Common myeloid progenitor, CD34-positive (primary cell): ENCODE data around the gene ATP11B.

Experiments
- CTCF ChIA-PET: fragments of 350-600 bp; sonication (Branson Sonifier 250); formaldehyde crosslinking; loops from one replicate; lab custom pipeline; 2021; ENCODE audit warnings: antibody characterized with exemption; lab: Charles Lee
- POLR2A ChIA-PET: fragments of 350-600 bp; sonication (Branson Sonifier 250); formaldehyde crosslinking; loops from one replicate; lab custom pipeline; 2021; ENCODE audit warnings: antibody characterized with exemption; lab: Charles Lee
- DNase-seq, 3 donors: peaks; one replicate each; pipeline versions ENCODE4 v3.0.0 to v3.0.0-alpha.2; 2013
- H3K27ac ChIP-seq, 2 experiments: 1 replicate in 1 of 2; 2 replicates in 1 of 2; pipeline ENCODE4 v1.7.0; 2013; ENCODE audit warnings: inconsistent platforms in 2 of 2, low read length in 2 of 2, mild to moderate bottlenecking in 2 of 2, low read depth in 1 of 2, moderate library complexity in 1 of 2; ENCODE audit not compliant: severe bottlenecking in 2 of 2, insufficient read depth in 1 of 2, poor library complexity in 1 of 2
- H3K27me3 ChIP-seq, 5 experiments: replicated peaks in 2 of 5; 1 replicate in 3 of 5; 2 replicates in 2 of 5; pipeline versions ENCODE4 v1.6.1 to v1.7.0; 2013; ENCODE audit warnings: low read length in 4 of 5, mild to moderate bottlenecking in 2 of 5, moderate library complexity in 2 of 5, inconsistent platforms in 1 of 5; ENCODE audit not compliant: insufficient read depth in 5 of 5, control insufficient read depth in 4 of 5
- H3K36me3 ChIP-seq, 4 experiments: 1 replicate in 2 of 4; 2 replicates in 2 of 4; pipeline versions ENCODE4 v1.6.1 to v1.7.0; 2013; ENCODE audit warnings: low read length in 3 of 4, control low read depth in 1 of 4, mild to moderate bottlenecking in 1 of 4; ENCODE audit not compliant: control insufficient read depth in 4 of 4, insufficient read depth in 4 of 4
- H3K4me1 ChIP-seq, 4 experiments: 1 replicate in 3 of 4; 2 replicates in 1 of 4; pipeline versions ENCODE4 v1.6.1 to v1.7.1; 2013; ENCODE audit warnings: low read length in 3 of 4, mild to moderate bottlenecking in 3 of 4, control low read depth in 1 of 4, inconsistent platforms in 1 of 4, moderate library complexity in 1 of 4; ENCODE audit not compliant: control insufficient read depth in 4 of 4, insufficient read depth in 4 of 4; ENCODE audit errors: control extremely low read depth in 1 of 4
- H3K4me3 ChIP-seq, 7 experiments: 1 replicate in 4 of 7; 2 replicates in 3 of 7; pipeline versions ENCODE4 v1.5.1 to v1.7.0; 2013; ENCODE audit warnings: mild to moderate bottlenecking in 7 of 7, low read length in 6 of 7, moderate library complexity in 6 of 7, inconsistent platforms in 2 of 7, low read depth in 2 of 7, control low read depth in 1 of 7; ENCODE audit not compliant: insufficient read depth in 4 of 7, control insufficient read depth in 1 of 7; ENCODE audit errors: extremely low read depth in 1 of 7
- H3K9me3 ChIP-seq, 5 experiments: 1 replicate in 4 of 5; 2 replicates in 1 of 5; pipeline versions ENCODE4 v1.6.1 to v1.7.1; 2013; ENCODE audit warnings: low read length in 4 of 5, mild to moderate bottlenecking in 2 of 5, inconsistent platforms in 1 of 5, low read depth in 1 of 5, moderate library complexity in 1 of 5; ENCODE audit not compliant: control insufficient read depth in 4 of 5, insufficient read depth in 2 of 5; ENCODE audit errors: control extremely low read depth in 1 of 5
- WGBS: methylation state at CpG from one replicate; pipeline ENCODE4 v1.1.5; 2013; ENCODE audit not compliant: insufficient coverage; 5-methylcytosine and 5-hydroxymethylcytosine counted together

ATP11B gene

DNA sequence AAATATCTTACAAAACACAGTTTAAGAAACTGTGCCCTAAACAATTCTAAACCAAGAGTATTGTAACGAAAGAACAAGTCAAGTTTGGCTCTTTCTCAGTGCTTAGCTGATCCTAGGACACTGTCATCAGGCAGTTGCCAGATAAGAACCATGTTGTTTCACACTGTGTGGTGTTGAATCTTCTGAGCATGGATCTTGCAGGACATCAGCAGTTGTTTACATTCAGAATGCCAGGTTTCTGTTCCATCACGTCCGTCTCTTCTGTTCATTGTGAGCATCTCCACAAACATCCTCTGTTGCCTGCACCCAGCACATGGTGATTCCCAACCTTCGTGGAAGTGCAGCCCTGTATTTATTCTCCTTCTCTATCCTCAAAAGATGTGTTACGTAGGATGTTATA is 119.2 kb downstream of the ATP11B start:
- WGBS = 96% methylated on average over 3 of the region's 5 CpGs
- Histone ChIP-seq H3K27ac (no peak overlapping the region), H3K4me3 (no peak overlapping the region), H3K9me3 (no peaks in the 10 kb centered on the region), H3K27me3 (no peaks in the 10 kb centered on the region), H3K36me3 (peaks cover 2 to 3% (median 3%) of the 10 kb centered on the region in 4 experiments), H3K4me1 (peaks cover 9 to 15% (median 12%) of the 10 kb centered on the region in 4 experiments)
- DNase-seq = no peak
- ChIA-PET CTCF (interaction anchor here (0.9 to 3.9 kb wide), 2 partner anchors 10 to 42 kb away, joined by 5 to 17 read pairs; no protein-coding TSS in a partner anchor), POLR2A (no interaction called here)

DNA sequence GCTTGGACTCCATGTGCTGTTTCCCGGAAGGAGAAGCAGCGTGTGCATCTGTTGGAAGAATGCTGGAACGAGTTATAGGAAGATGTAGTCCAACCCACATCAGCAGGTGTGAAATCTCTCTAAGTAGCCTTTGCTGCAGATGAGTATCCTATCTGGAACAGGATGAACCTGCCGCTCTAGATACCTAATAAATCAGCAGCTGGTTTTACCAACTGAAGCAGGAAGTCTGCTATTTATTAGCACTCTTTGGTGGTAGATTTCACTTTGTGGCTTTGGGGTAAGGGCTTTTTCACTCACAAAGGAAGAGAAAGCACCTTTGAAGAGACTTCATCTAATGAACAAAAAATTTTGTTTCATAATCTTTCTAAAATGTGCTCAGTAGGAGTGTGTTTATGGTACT is 120.6 kb downstream of the ATP11B start:
- H3K4me1 ChIP-seq = peaks cover 9 to 15% (median 12%) of the 10 kb centered on the region in 4 experiments
- 17% methylated on average over 2 of the region's 4 CpGs for WGBS
- peak; percentile 24 to 90 (median 86) for DNase-seq
- H3K27ac ChIP-seq = no peak overlapping the region
- no peaks in the 10 kb centered on the region for H3K27me3 ChIP-seq
- H3K4me3 ChIP-seq = peak overlapping the region in 2 of 7 experiments; percentile 32 to 40
- CTCF ChIA-PET = interaction anchor here (1.1 kb wide), 1 partner anchor 17 kb away, joined by 3 read pairs; no protein-coding TSS in a partner anchor
- H3K9me3 ChIP-seq = no peaks in the 10 kb centered on the region
- peaks cover 0 to 8% (median 4%) of the 10 kb centered on the region in 4 experiments for H3K36me3 ChIP-seq
- POLR2A ChIA-PET = no interaction called here

DNA sequence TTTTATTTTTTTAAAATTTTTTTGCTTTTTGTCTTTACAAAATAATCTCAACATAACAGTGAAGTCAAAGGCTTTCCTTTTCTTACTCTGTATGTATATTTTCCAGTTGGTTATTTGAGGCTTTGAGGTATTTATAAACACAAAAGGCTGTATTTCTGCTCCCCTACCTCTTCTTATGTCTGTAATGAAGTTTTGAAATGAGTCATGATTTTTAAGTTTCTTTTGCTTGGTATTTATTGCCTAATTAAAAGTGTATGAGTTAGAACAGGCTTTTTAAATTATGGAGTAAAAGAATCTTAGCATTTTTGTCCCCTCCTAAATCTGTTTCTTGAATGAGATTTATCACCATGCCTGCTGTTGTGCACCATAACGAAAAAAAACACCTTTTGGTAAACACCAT is 121.0 kb downstream of the ATP11B start:
- H3K27me3 ChIP-seq = no peaks in the 10 kb centered on the region
- H3K36me3 ChIP-seq = peaks cover 0 to 8% (median 4%) of the 10 kb centered on the region in 4 experiments
- no CpG with 5 or more reads among the region's 1 CpG for WGBS
- ChIA-PET POLR2A (no interaction called here), CTCF (no interaction called here)
- H3K4me1 ChIP-seq = peaks cover 9 to 15% (median 12%) of the 10 kb centered on the region in 4 experiments
- H3K4me3 ChIP-seq = peak overlapping the region in 2 of 7 experiments; percentile 2 to 21
- no peaks in the 10 kb centered on the region for H3K9me3 ChIP-seq
- no peak overlapping the region for H3K27ac ChIP-seq
- no peak for DNase-seq

DNA sequence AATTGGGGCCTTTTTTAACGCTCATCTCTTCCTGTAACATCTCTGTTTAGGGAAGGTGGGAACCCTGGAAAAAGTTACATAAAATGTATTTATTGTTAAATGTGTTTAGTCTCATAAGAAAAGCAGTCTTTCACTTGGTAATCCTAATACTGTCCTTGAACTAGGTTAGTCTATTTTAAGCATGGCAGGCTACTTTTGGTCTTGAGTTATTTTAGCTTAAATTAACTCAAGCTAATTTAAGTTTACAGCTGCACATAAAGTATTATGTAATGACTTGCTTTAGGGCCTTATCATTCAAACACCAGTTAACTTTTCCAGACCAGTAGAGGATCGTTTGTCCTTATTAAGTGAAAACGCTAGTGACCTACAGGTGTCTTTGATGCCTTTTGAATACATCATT is 123.8 kb downstream of the ATP11B start:
- no peaks in the 10 kb centered on the region for H3K9me3 ChIP-seq
- ChIA-PET POLR2A (no interaction called here), CTCF (interaction anchor here (0.8 to 1.8 kb wide), 4 partner anchors 9 to 65 kb away, joined by 3 to 6 read pairs (median 4); no protein-coding TSS in a partner anchor)
- peaks cover 9 to 13% (median 10%) of the 10 kb centered on the region in 4 experiments for H3K4me1 ChIP-seq
- WGBS = 92% methylated on average over 2 of the region's 3 CpGs
- no peaks in the 10 kb centered on the region for H3K27me3 ChIP-seq
- H3K36me3 ChIP-seq = peaks cover 0 to 8% (median 4%) of the 10 kb centered on the region in 4 experiments
- no peak overlapping the region for H3K4me3 ChIP-seq
- H3K27ac ChIP-seq = no peak overlapping the region
- DNase-seq = no peak

DNA sequence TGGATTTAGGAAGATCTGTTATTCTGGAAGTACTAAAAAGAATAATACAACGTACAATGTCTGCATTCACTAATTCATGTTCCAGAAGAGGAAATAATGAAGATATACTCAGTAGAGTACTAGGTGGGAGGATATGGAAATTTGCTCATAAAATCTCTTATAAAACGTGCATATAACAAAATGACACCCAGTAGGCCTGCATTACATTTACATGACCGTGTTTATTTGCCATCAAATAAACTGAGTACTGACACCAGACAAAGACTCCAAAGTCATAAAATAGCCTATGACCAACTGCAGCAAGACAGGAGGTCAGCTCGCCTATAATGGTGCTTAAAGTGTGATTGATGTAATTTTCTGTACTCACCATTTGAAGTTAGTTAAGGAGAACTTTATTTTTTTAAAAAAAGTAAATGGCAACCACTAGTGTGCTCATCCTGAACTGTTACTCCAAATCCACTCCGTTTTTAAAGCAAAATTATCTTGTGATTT is 126.6 kb downstream of the ATP11B start:
- Histone ChIP-seq H3K36me3 (peaks cover 0 to 5% (median 2%) of the 10 kb centered on the region in 4 experiments), H3K4me3 (no peak overlapping the region), H3K9me3 (no peaks in the 10 kb centered on the region), H3K27ac (peak overlapping the region in 1 of 2 experiments; percentile 75), H3K4me1 (peaks cover 0 to under 1% (median under 1%) of the 10 kb centered on the region in 4 experiments), H3K27me3 (no peaks in the 10 kb centered on the region)
- no peak for DNase-seq
- 100% methylated on average over 1 of the region's 5 CpGs for WGBS
- ChIA-PET POLR2A (no interaction called here), CTCF (interaction anchor here (1.1 to 2.4 kb wide), 2 partner anchors 10 to 77 kb away, joined by 3 to 10 read pairs; no protein-coding TSS in a partner anchor)

DNA sequence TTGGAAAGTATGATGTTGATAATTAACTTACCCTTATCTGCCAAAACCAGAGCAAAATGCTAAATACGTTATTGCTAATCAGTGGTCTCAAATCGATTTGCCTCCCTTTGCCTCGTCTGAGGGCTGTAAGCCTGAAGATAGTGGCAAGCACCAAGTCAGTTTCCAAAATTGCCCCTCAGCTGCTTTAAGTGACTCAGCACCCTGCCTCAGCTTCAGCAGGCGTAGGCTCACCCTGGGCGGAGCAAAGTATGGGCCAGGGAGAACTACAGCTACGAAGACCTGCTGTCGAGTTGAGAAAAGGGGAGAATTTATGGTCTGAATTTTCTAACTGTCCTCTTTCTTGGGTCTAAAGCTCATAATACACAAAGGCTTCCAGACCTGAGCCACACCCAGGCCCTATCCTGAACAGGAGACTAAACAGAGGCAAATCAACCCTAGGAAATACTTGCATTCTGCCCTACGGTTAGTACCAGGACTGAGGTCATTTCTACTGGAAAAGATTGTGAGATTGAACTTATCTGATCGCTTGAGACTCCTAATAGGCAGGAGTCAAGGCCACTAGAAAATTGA is 127.3 kb downstream of the ATP11B start:
- Histone ChIP-seq H3K27ac (peak overlapping the region in 1 of 2 experiments; percentile 75), H3K4me1 (peaks cover 0 to 5% (median 0%) of the 10 kb centered on the region in 4 experiments), H3K9me3 (no peaks in the 10 kb centered on the region), H3K27me3 (no peaks in the 10 kb centered on the region), H3K4me3 (no peak overlapping the region), H3K36me3 (peaks cover 0 to 5% (median 2%) of the 10 kb centered on the region in 4 experiments)
- peak; percentile 15 to 63 (median 38) for DNase-seq
- CTCF ChIA-PET = interaction anchor here (1.1 to 2.4 kb wide), 2 partner anchors 11 to 76 kb away, joined by 3 to 10 read pairs; no protein-coding TSS in a partner anchor
- WGBS = 100% methylated on average over 6 of the region's 9 CpGs
- POLR2A ChIA-PET = no interaction called here
